Natural killer cell (primary cell): Measurements from ENCODE around the gene PARP2. TPM values are rescaled to one million over a fixed set of nuclear protein-coding genes. Genes with fewer than 3 reads are reported as not detected.

Source experiments
- ATAC-seq, 3 donors: fragments of 150-1000 bp in 2 of 3; fragments of 200-7000 bp in 1 of 3; cut with Tn5 transposase; 1 replicate in 1 of 3; 2 replicates in 2 of 3; pipeline ENCODE4 v1.10.0; 2021; ENCODE audit warnings: mild to moderate bottlenecking in 2 of 3, moderate library complexity in 2 of 3
- DNase-seq, 2 donors: peaks; one replicate each; pipeline versions ENCODE4 v3.0.0 to v3.0.0-alpha.2; 2013 to 2021; ENCODE audit warnings: mixed read lengths in 1 of 2
- H3K27ac ChIP-seq: one replicate; pipeline ENCODE4 v1.5.1; 2013; ENCODE audit warnings: mild to moderate bottlenecking, low read length
- H3K27me3 ChIP-seq: one replicate; pipeline ENCODE4 v1.6.1; 2013; ENCODE audit warnings: low read length; ENCODE audit not compliant: control insufficient read depth, insufficient read depth
- H3K36me3 ChIP-seq: one replicate; pipeline ENCODE4 v1.6.1; 2013; ENCODE audit warnings: low read length; ENCODE audit not compliant: control insufficient read depth, insufficient read depth
- H3K4me1 ChIP-seq: one replicate; pipeline ENCODE4 v1.6.1; 2013; ENCODE audit warnings: low read length; ENCODE audit not compliant: control insufficient read depth, insufficient read depth
- H3K4me3 ChIP-seq: one replicate; pipeline ENCODE4 v1.5.1; 2013; ENCODE audit warnings: low read length
- H3K9me3 ChIP-seq: one replicate; pipeline ENCODE4 v1.6.1; 2013; ENCODE audit warnings: low read length; ENCODE audit not compliant: control insufficient read depth, insufficient read depth
- H3K27ac Mint-ChIP-seq, 2 donors: one replicate each; pipeline ENCODE4 v1.8.0; 2022; ENCODE audit warnings: mild to moderate bottlenecking in 2 of 2, mixed read lengths in 2 of 2, moderate library complexity in 1 of 2
- H3K27me3 Mint-ChIP-seq, 2 donors: one replicate each; pipeline ENCODE4 v1.8.0; 2022; ENCODE audit warnings: low read depth in 2 of 2, mixed read lengths in 2 of 2
- H3K36me3 Mint-ChIP-seq: one replicate; pipeline ENCODE4 v1.8.0; 2022; ENCODE audit warnings: mixed read lengths
- H3K4me1 Mint-ChIP-seq, 2 donors: one replicate each; pipeline ENCODE4 v1.8.0; 2022; ENCODE audit warnings: mixed read lengths in 2 of 2
- H3K4me3 Mint-ChIP-seq: one replicate; pipeline ENCODE4 v1.8.0; 2022; ENCODE audit warnings: mild to moderate bottlenecking, moderate library complexity, mixed read lengths
- H3K9me3 Mint-ChIP-seq, 2 donors: one replicate each; pipeline ENCODE4 v1.8.0; 2022; ENCODE audit warnings: mixed read lengths in 2 of 2
- CTCF ChIP-seq: fragments of 200-600 bp; IDR thresholded peaks from one replicate; pipeline ENCODE4 v1.8.0; 2022; ENCODE audit warnings: antibody characterized with exemption
- WGBS: methylation state at CpG from one replicate; pipeline ENCODE4 v1.1.7; 2013; ENCODE audit warnings: missing lambda C conversion rate; ENCODE audit not compliant: insufficient coverage; 5-methylcytosine and 5-hydroxymethylcytosine counted together
- intact Hi-C: fragments of 100-400 bp; cut with micrococcal nuclease; formaldehyde crosslinking; loops from one replicate; pipeline ENCODE4 v1.14.2; 2022
- total RNA-seq, 4 donors: library from RNA; stranded (reverse); fragments of 120-200 nt in 1 of 4; gene quantifications; one replicate each; pipeline versions ENCODE4 v1.2.3 to v1.2.4, GENCODE V29; 2013 to 2022

The PARP2 gene
- total RNA-seq, 3 donors from 2014 or later (not counting 1 experiment from before 2014, with no cell fraction given) = 18.2 to 28.3 (median 22.2) TPM

GRCh38 chr14:20302042-20302755 is 41.2 kb upstream of the PARP2 start:
- H3K27ac Mint-ChIP-seq = no peak overlapping the region

GRCh38 chr14:20305265-20306078 is 38.0 kb upstream of the PARP2 start, which contains the start of gene TTC5:
Gene TTC5, minus strand, starts transcription at chr14:20305951. Its CDS starts 14 bp downstream, at chr14:20305937.
- Histone ChIP-seq H3K36me3 (peaks cover 15% of the 10 kb centered on the region), H3K4me3 (peak within 1 kb of the TSS; percentile 70), H3K27me3 (no peaks in the 10 kb centered on the region), H3K4me1 (peaks cover 4% of the 10 kb centered on the region), H3K27ac (peak within 1 kb of the TSS; percentile 39), H3K9me3 (no peaks in the 10 kb centered on the region)
- Mint-ChIP-seq H3K27ac (peak within 1 kb of the TSS; percentile 77 to 82), H3K36me3 (peaks cover 2% of the 10 kb centered on the region), H3K27me3 (no peaks in the 10 kb centered on the region), H3K9me3 (no peaks in the 10 kb centered on the region), H3K4me1 (peaks cover 16 to 26% of the 10 kb centered on the region in 2 donors), H3K4me3 (peak within 1 kb of the TSS; percentile 92)
- intact Hi-C loops = loop anchor here (1.0 to 5.0 kb wide), 2 partner anchors 22 to 377 kb away; partner anchors contain the start of gene RNASE4
- peak; percentile 74 for TF ChIP-seq CTCF
- DNase-seq (peak; percentile 91 to 96), ATAC-seq (peak; percentile 99 to 100 (median 99))
- WGBS = under 1% methylated on average over 27 of the region's 27 CpGs

More at GRCh38 chr14:20302042-20302755, 41.2 kb upstream of the PARP2 start:
- no peak overlapping the region for H3K4me3 ChIP-seq
- no peaks in the 10 kb centered on the region for H3K27me3 ChIP-seq
- peaks cover 4% of the 10 kb centered on the region for H3K4me1 ChIP-seq
- intact Hi-C loops = no loop called here
- no peak overlapping the region for H3K4me3 Mint-ChIP-seq
- no peak for TF ChIP-seq CTCF
- H3K9me3 ChIP-seq = no peaks in the 10 kb centered on the region
- 75% methylated on average over 1 of the region's 1 CpG for WGBS
- DNase-seq (no peak), ATAC-seq (no peak)
- H3K36me3 Mint-ChIP-seq = peaks cover 5% of the 10 kb centered on the region
- H3K4me1 Mint-ChIP-seq = peaks cover 16 to 26% of the 10 kb centered on the region in 2 donors
- H3K27ac ChIP-seq = no peak overlapping the region
- H3K9me3 Mint-ChIP-seq = no peaks in the 10 kb centered on the region
- H3K27me3 Mint-ChIP-seq = no peaks in the 10 kb centered on the region
- H3K36me3 ChIP-seq = peaks cover 42% of the 10 kb centered on the region

GRCh38 chr14:20306079-20306423 is 37.4 kb upstream of the PARP2 start:
- peaks cover 16 to 24% of the 10 kb centered on the region in 2 donors for H3K4me1 Mint-ChIP-seq
- H3K27me3 Mint-ChIP-seq = no peaks in the 10 kb centered on the region
- no peak for DNase-seq
- no peaks in the 10 kb centered on the region for H3K36me3 Mint-ChIP-seq
- no peak for TF ChIP-seq CTCF
- Histone ChIP-seq H3K9me3 (no peaks in the 10 kb centered on the region), H3K27ac (no peak overlapping the region), H3K4me3 (peak overlapping the region; percentile 70), H3K36me3 (peaks cover 9% of the 10 kb centered on the region), H3K4me1 (peaks cover 4% of the 10 kb centered on the region), H3K27me3 (no peaks in the 10 kb centered on the region)
- intact Hi-C loops = loop anchor here (5.0 kb wide), 1 partner anchor 376 kb away; the partner anchor contains the start of gene RNASE4
- no CpG with 5 or more reads among the region's 1 CpG for WGBS
- peak overlapping the region; percentile 92 for H3K4me3 Mint-ChIP-seq
- peak overlapping the region; percentile 77 to 82 for H3K27ac Mint-ChIP-seq
- H3K9me3 Mint-ChIP-seq = no peaks in the 10 kb centered on the region
- ATAC-seq = no peak
